Measurements from ENCODE around the gene PRDX5. TPM values are rescaled to one million over a fixed set of nuclear protein-coding genes. Genes with fewer than 3 reads are reported as not detected.

PRDX5 gene
- polyA plus RNA-seq, 1 donor from 2014 or later = 185 TPM

GRCh38 chr11:64285885-64286800 is 31.8 kb upstream of the PRDX5 start:
- H3K27ac Mint-ChIP-seq = peak overlapping the region; percentile 59 to 100 (median 99)
- H3K27me3 Mint-ChIP-seq = peaks cover 7% of the 10 kb centered on the region
- peak overlapping the region; percentile 74 to 95 (median 92) for H3K4me3 Mint-ChIP-seq
- H3K36me3 Mint-ChIP-seq = peaks cover 2% of the 10 kb centered on the region
- peaks cover 3 to 14% (median 7%) of the 10 kb centered on the region in 3 donors for H3K4me1 Mint-ChIP-seq
- H3K9me3 Mint-ChIP-seq = peaks cover 0 to 3% (median 0%) of the 10 kb centered on the region in 3 donors

- Mint-ChIP-seq H3K4me1 (peaks cover 3 to 14% (median 7%) of the 10 kb centered on the region in 3 donors), H3K9me3 (peaks cover 0 to 3% (median 0%) of the 10 kb centered on the region in 3 donors), H3K27me3 (peaks cover 7% of the 10 kb centered on the region), H3K27ac (peak overlapping the region in 1 of 3 donors; percentile 96), H3K4me3 (peak overlapping the region; percentile 74 to 94 (median 90)), H3K36me3 (peaks cover 2% of the 10 kb centered on the region)
These were observed 31.1 kb upstream of the PRDX5 start for GRCh38 chr11:64286801-64287159.

- peaks cover 10% of the 10 kb centered on the region for H3K27me3 Mint-ChIP-seq
- peaks cover 6 to 14% (median 7%) of the 10 kb centered on the region in 3 donors for H3K4me1 Mint-ChIP-seq
- peak overlapping the region in 3 of 4 donors; percentile 33 to 91 (median 41) for H3K4me3 Mint-ChIP-seq
- H3K27ac Mint-ChIP-seq = peak overlapping the region in 2 of 3 donors; percentile 73 to 96
- peaks cover 2% of the 10 kb centered on the region for H3K36me3 Mint-ChIP-seq
- H3K9me3 Mint-ChIP-seq = peaks cover 0 to 3% (median 0%) of the 10 kb centered on the region in 3 donors
These were observed 30.1 kb upstream of the PRDX5 start for GRCh38 chr11:64287676-64288352.

- peak overlapping the region in 1 of 4 donors; percentile 91 for H3K4me3 Mint-ChIP-seq
- peaks cover 0 to 3% (median 0%) of the 10 kb centered on the region in 3 donors for H3K9me3 Mint-ChIP-seq
- H3K4me1 Mint-ChIP-seq = peaks cover 6 to 12% (median 7%) of the 10 kb centered on the region in 3 donors
- peak overlapping the region in 1 of 3 donors; percentile 96 for H3K27ac Mint-ChIP-seq
- H3K27me3 Mint-ChIP-seq = peaks cover 15% of the 10 kb centered on the region
- no peaks in the 10 kb centered on the region for H3K36me3 Mint-ChIP-seq
These were observed 29.6 kb upstream of the PRDX5 start for GRCh38 chr11:64288353-64288750.

- Mint-ChIP-seq H3K27ac (peak overlapping the region in 2 of 3 donors; percentile 20 to 96), H3K9me3 (peaks cover 0 to 3% (median 0%) of the 10 kb centered on the region in 3 donors), H3K4me1 (peaks cover 3 to 9% (median 7%) of the 10 kb centered on the region in 3 donors), H3K4me3 (peak overlapping the region in 2 of 4 donors; percentile 73 to 91), H3K27me3 (peaks cover 21% of the 10 kb centered on the region), H3K36me3 (no peaks in the 10 kb centered on the region)
These were observed 28.8 kb upstream of the PRDX5 start for GRCh38 chr11:64289002-64289564.

- Mint-ChIP-seq H3K27ac (peak overlapping the region in 1 of 3 donors; percentile 74), H3K9me3 (peaks cover 0 to 3% (median 0%) of the 10 kb centered on the region in 3 donors), H3K4me3 (peak overlapping the region; percentile 3 to 89 (median 70)), H3K4me1 (peaks cover 3 to 9% (median 7%) of the 10 kb centered on the region in 3 donors), H3K27me3 (peaks cover 30% of the 10 kb centered on the region), H3K36me3 (no peaks in the 10 kb centered on the region)
These were observed 27.3 kb upstream of the PRDX5 start for GRCh38 chr11:64290352-64291261.

GRCh38 chr11:64291262-64291751 is 26.6 kb upstream of the PRDX5 start, which contains the start of gene KCNK4:
Gene KCNK4, plus strand, starts transcription at chr11:64291302. Its CDS starts 1,717 bp downstream, at chr11:64293019.
- H3K4me3 Mint-ChIP-seq = peak within 1 kb of the TSS; percentile 3 to 89 (median 70)
- peaks cover 3 to 8% (median 6%) of the 10 kb centered on the region in 3 donors for H3K4me1 Mint-ChIP-seq
- H3K27me3 Mint-ChIP-seq = peaks cover 33% of the 10 kb centered on the region
- H3K27ac Mint-ChIP-seq = peak within 1 kb of the TSS in 1 of 3 donors; percentile 74
- peaks cover 0 to 3% (median 0%) of the 10 kb centered on the region in 3 donors for H3K9me3 Mint-ChIP-seq
- H3K36me3 Mint-ChIP-seq = no peaks in the 10 kb centered on the region

- Mint-ChIP-seq H3K9me3 (peaks cover 0 to 3% (median 0%) of the 10 kb centered on the region in 3 donors), H3K27me3 (peaks cover 39% of the 10 kb centered on the region), H3K4me1 (peaks cover 0 to 4% (median 3%) of the 10 kb centered on the region in 3 donors), H3K4me3 (no peak overlapping the region), H3K27ac (no peak overlapping the region), H3K36me3 (no peaks in the 10 kb centered on the region)
These were observed 26.0 kb upstream of the PRDX5 start for GRCh38 chr11:64291752-64292459.

GRCh38 chr11:64292460-64293254 is 25.3 kb upstream of the PRDX5 start:
- peak overlapping the region in 2 of 4 donors; percentile 41 to 51 for H3K4me3 Mint-ChIP-seq
- H3K9me3 Mint-ChIP-seq = peaks cover 0 to 3% (median 0%) of the 10 kb centered on the region in 3 donors
- H3K27ac Mint-ChIP-seq = peak overlapping the region in 1 of 3 donors; percentile 85
- peaks cover 0 to 9% (median 3%) of the 10 kb centered on the region in 3 donors for H3K4me1 Mint-ChIP-seq
- peaks cover 43% of the 10 kb centered on the region for H3K27me3 Mint-ChIP-seq
- no peaks in the 10 kb centered on the region for H3K36me3 Mint-ChIP-seq

GRCh38 chr11:64294774-64295173 is 23.1 kb upstream of the PRDX5 start:
- Mint-ChIP-seq H3K4me3 (peak overlapping the region in 1 of 4 donors; percentile 15), H3K27ac (peak overlapping the region in 1 of 3 donors; percentile 27), H3K36me3 (no peaks in the 10 kb centered on the region), H3K9me3 (peaks cover 0 to 3% (median 0%) of the 10 kb centered on the region in 3 donors), H3K27me3 (peaks cover 59% of the 10 kb centered on the region), H3K4me1 (peaks cover 3 to 12% (median 7%) of the 10 kb centered on the region in 3 donors)

- Mint-ChIP-seq H3K27me3 (peaks cover 63% of the 10 kb centered on the region), H3K4me3 (peak overlapping the region in 1 of 4 donors; percentile 15)
These were observed 22.2 kb upstream of the PRDX5 start for GRCh38 chr11:64295760-64296159.

GRCh38 chr11:64296236-64296635 is 21.7 kb upstream of the PRDX5 start:
- peaks cover 64% of the 10 kb centered on the region for H3K27me3 Mint-ChIP-seq
- peak overlapping the region in 2 of 4 donors; percentile 15 to 17 for H3K4me3 Mint-ChIP-seq
- peak overlapping the region in 1 of 3 donors; percentile 61 for H3K27ac Mint-ChIP-seq
- H3K4me1 Mint-ChIP-seq = peaks cover 11 to 16% (median 12%) of the 10 kb centered on the region in 3 donors
- H3K9me3 Mint-ChIP-seq = no peaks in the 10 kb centered on the region
- H3K36me3 Mint-ChIP-seq = no peaks in the 10 kb centered on the region

More at GRCh38 chr11:64295760-64296159, 22.2 kb upstream of the PRDX5 start:
- H3K9me3 Mint-ChIP-seq = peaks cover 0 to 1% (median 0%) of the 10 kb centered on the region in 3 donors
- H3K27ac Mint-ChIP-seq = no peak overlapping the region
- H3K4me1 Mint-ChIP-seq = peaks cover 8 to 13% (median 12%) of the 10 kb centered on the region in 3 donors
- no peaks in the 10 kb centered on the region for H3K36me3 Mint-ChIP-seq

Measured in IgD-negative memory B cell (primary cell).